ENCODE results near the gene IZUMO1. TPM values are rescaled to one million over a fixed set of nuclear protein-coding genes. Genes with fewer than 3 reads are reported as not detected.

IZUMO1 gene
- total RNA-seq, 1 experiment from 2014 or later, result 10.3 TPM

GRCh38 chr19:48711106-48711662 is 35.5 kb downstream of the IZUMO1 start:
- Histone ChIP-seq H3K9me3 (peaks cover 7% of the 10 kb centered on the region; the same call in 1 of the 2 replicates), H3K36me3 (ENCODE audit: control insufficient read depth, insufficient read depth, low read length) (no peaks in the 10 kb centered on the region), H3K27me3 (replicated peaks; ENCODE audit: control insufficient read depth, insufficient read depth, low read length) (no peaks in the 10 kb centered on the region), H3K4me3 (ENCODE audit: low read depth, low read length) (no peak overlapping the region), H3K4me1 (peaks cover 16% of the 10 kb centered on the region)
- Mint-ChIP-seq H3K27ac (ENCODE audit: unreplicated experiment) (no peak overlapping the region), H3K4me3 (ENCODE audit: unreplicated experiment) (no peak overlapping the region), H3K36me3 (ENCODE audit: insufficient read depth, unreplicated experiment) (peaks cover 28% of the 10 kb centered on the region), H3K9me3 (ENCODE audit: unreplicated experiment) (no peaks in the 10 kb centered on the region), H3K4me1 (ENCODE audit: low read depth, unreplicated experiment) (peaks cover 18% of the 10 kb centered on the region), H3K27me3 (ENCODE audit: insufficient read depth, unreplicated experiment) (no peaks in the 10 kb centered on the region)
- DNase-seq, result no peak
- ChIA-PET CTCF (no interaction called here), POLR2A (no interaction called here)
- TF ChIP-seq CTCF (IDR thresholded peaks at IDR 0.05; ENCODE audit: insufficient read depth in 1 of 2, low read depth in 1 of 2, low read length in 1 of 2, severe bottlenecking in 1 of 2, unreplicated experiment in 1 of 2), result no peak
- intact Hi-C loops (cut with micrococcal nuclease; ENCODE audit: unreplicated experiment), result loop anchor here (5.0 kb wide), 1 partner anchor 34 kb away; no protein-coding TSS in a partner anchor
- BruUV-seq (replicated peaks), result no TSS peak

GRCh38 chr19:48708471-48708870 is 38.2 kb downstream of the IZUMO1 start:
- H3K4me1 ChIP-seq, result peaks cover 7% of the 10 kb centered on the region
- intact Hi-C loops (cut with micrococcal nuclease; ENCODE audit: unreplicated experiment), result no loop called here
- no peaks in the 10 kb centered on the region for H3K27me3 ChIP-seq (replicated peaks; ENCODE audit: control insufficient read depth, insufficient read depth, low read length)
- no peak for DNase-seq
- no peaks in the 10 kb centered on the region for H3K36me3 ChIP-seq (ENCODE audit: control insufficient read depth, insufficient read depth, low read length)
- BruUV-seq (replicated peaks), result no TSS peak
- ChIA-PET POLR2A (no interaction called here), CTCF (no interaction called here)
- Mint-ChIP-seq H3K4me1 (ENCODE audit: low read depth, unreplicated experiment) (peaks cover 7% of the 10 kb centered on the region), H3K9me3 (ENCODE audit: unreplicated experiment) (no peaks in the 10 kb centered on the region), H3K36me3 (ENCODE audit: insufficient read depth, unreplicated experiment) (peaks cover 37% of the 10 kb centered on the region), H3K27me3 (ENCODE audit: insufficient read depth, unreplicated experiment) (no peaks in the 10 kb centered on the region), H3K4me3 (ENCODE audit: unreplicated experiment) (no peak overlapping the region), H3K27ac (ENCODE audit: unreplicated experiment) (no peak overlapping the region)
- peaks cover 7% of the 10 kb centered on the region; the same call in 1 of the 2 replicates for H3K9me3 ChIP-seq
- no peak for TF ChIP-seq CTCF (IDR thresholded peaks at IDR 0.05; ENCODE audit: insufficient read depth in 1 of 2, low read depth in 1 of 2, low read length in 1 of 2, severe bottlenecking in 1 of 2, unreplicated experiment in 1 of 2)
- no peak overlapping the region for H3K4me3 ChIP-seq (ENCODE audit: low read depth, low read length)

GRCh38 chr19:48705431-48705830 is 41.3 kb downstream of the IZUMO1 start:
- Histone ChIP-seq H3K36me3 (ENCODE audit: control insufficient read depth, insufficient read depth, low read length) (no peaks in the 10 kb centered on the region), H3K27me3 (replicated peaks; ENCODE audit: control insufficient read depth, insufficient read depth, low read length) (no peaks in the 10 kb centered on the region), H3K9me3 (peaks cover 3% of the 10 kb centered on the region; the same call in 1 of the 2 replicates), H3K4me3 (ENCODE audit: low read depth, low read length) (no peak overlapping the region), H3K4me1 (no peaks in the 10 kb centered on the region)
- BruUV-seq (replicated peaks), result no TSS peak
- no peaks in the 10 kb centered on the region for H3K9me3 Mint-ChIP-seq (ENCODE audit: unreplicated experiment)
- peaks cover 31% of the 10 kb centered on the region for H3K36me3 Mint-ChIP-seq (ENCODE audit: insufficient read depth, unreplicated experiment)
- no peak for DNase-seq
- intact Hi-C loops (cut with micrococcal nuclease; ENCODE audit: unreplicated experiment), result no loop called here
- no peak overlapping the region for H3K27ac Mint-ChIP-seq (ENCODE audit: unreplicated experiment)
- ChIA-PET POLR2A (interaction anchor here (0.7 kb wide), 1 partner anchor 10 kb away, joined by 10 read pairs; the partner anchor contains the start of gene FUT2), CTCF (interaction anchor here (0.7 kb wide), 1 partner anchor 122 kb away, joined by 3 read pairs; no protein-coding TSS in a partner anchor)
- H3K4me3 Mint-ChIP-seq (ENCODE audit: unreplicated experiment), result no peak overlapping the region
- H3K4me1 Mint-ChIP-seq (ENCODE audit: low read depth, unreplicated experiment), result no peaks in the 10 kb centered on the region
- TF ChIP-seq CTCF (IDR thresholded peaks at IDR 0.05; ENCODE audit: insufficient read depth in 1 of 2, low read depth in 1 of 2, low read length in 1 of 2, severe bottlenecking in 1 of 2, unreplicated experiment in 1 of 2), result no peak
- H3K27me3 Mint-ChIP-seq (ENCODE audit: insufficient read depth, unreplicated experiment), result no peaks in the 10 kb centered on the region

Data from Caco-2 (cell line).